Activated CD8-positive, alpha-beta memory T cell treated with anti-CD3 and anti-CD28 coated beads, Interleukin-2, amount 50 U/mL, for 1 hour (primary cell): Measurements from ENCODE around the gene COX6A1.

Experiments
- DNase-seq: peaks from one replicate; pipeline ENCODE4 v3.0.0-alpha.2; 2020; ENCODE audit errors: extremely low read depth

Gene COX6A1

GRCh38 chr12:120437735-120438494 lies at the start of gene COX6A1:
COX6A1 (plus strand) TSS chr12:120438113; CDS start chr12:120438127, 14 bp downstream.
- peak; percentile 96 for DNase-seq

GRCh38 chr12:120388691-120389481 lies 49.0 kb upstream of the COX6A1 start:
- no peak for DNase-seq

GRCh38 chr12:120390540-120391120 lies 47.3 kb upstream of the COX6A1 start:
- no peak for DNase-seq

- no peak for DNase-seq
These were observed 43.2 kb upstream of the COX6A1 start for GRCh38 chr12:120394483-120395367.

- DNase-seq = no peak
These were observed 39.9 kb upstream of the COX6A1 start for GRCh38 chr12:120397824-120398540.

GRCh38 chr12:120399531-120399930 lies 38.4 kb upstream of the COX6A1 start:
- DNase-seq = no peak

GRCh38 chr12:120402217-120402616 lies 35.7 kb upstream of the COX6A1 start:
- no peak for DNase-seq

- no peak for DNase-seq
These were observed 34.0 kb upstream of the COX6A1 start for GRCh38 chr12:120403869-120404268.

- no peak for DNase-seq
These were observed 33.6 kb upstream of the COX6A1 start for GRCh38 chr12:120404271-120404670.

GRCh38 chr12:120406069-120406468 lies 31.8 kb upstream of the COX6A1 start:
- no peak for DNase-seq

GRCh38 chr12:120406553-120406952 lies 31.4 kb upstream of the COX6A1 start:
- no peak for DNase-seq

GRCh38 chr12:120408771-120409170 lies 29.1 kb upstream of the COX6A1 start:
- DNase-seq = no peak

GRCh38 chr12:120412421-120412820 lies 25.5 kb upstream of the COX6A1 start:
- no peak for DNase-seq

GRCh38 chr12:120413901-120414695 lies 23.8 kb upstream of the COX6A1 start:
- DNase-seq = no peak

- DNase-seq = no peak
These were observed 21.3 kb upstream of the COX6A1 start for GRCh38 chr12:120416490-120417216.

- no peak for DNase-seq
These were observed 19.9 kb upstream of the COX6A1 start for GRCh38 chr12:120417917-120418580.

- no peak for DNase-seq
These were observed 16.2 kb upstream of the COX6A1 start for GRCh38 chr12:120421701-120422100.

GRCh38 chr12:120422892-120423456 lies 14.9 kb upstream of the COX6A1 start:
- no peak for DNase-seq

- no peak for DNase-seq
These were observed 12.1 kb upstream of the COX6A1 start for GRCh38 chr12:120425797-120426196.
